Stimulated activated CD4-positive, alpha-beta T cell treated with anti-CD3 and anti-CD28 coated beads, Interleukin-1b, Interleukin-23, amount 100 ng/mL, for 1 hour (primary cell): ENCODE measurements around the gene USP27X.

ENCODE experiments used
- DNase-seq, 2 donors: peaks; one replicate each; pipeline ENCODE4 v3.0.0-alpha.2; 2020; ENCODE audit warnings: low read depth in 2 of 2

The USP27X gene

GRCh38 chrX:49884290-49884862 lies 5.1 kb downstream of the USP27X start:
- peak in 1 of 2 donors; percentile 27 for DNase-seq

- DNase-seq, result no peak
Measured at GRCh38 chrX:49892542-49892941, 13.3 kb downstream of the USP27X start.

GRCh38 chrX:49896951-49897350 lies 17.7 kb downstream of the USP27X start:
- DNase-seq, result no peak

GRCh38 chrX:49901048-49901447 lies 21.8 kb downstream of the USP27X start:
- DNase-seq, result no peak

GRCh38 chrX:49910344-49910743 lies 31.1 kb downstream of the USP27X start:
- no peak for DNase-seq

GRCh38 chrX:49912086-49912485 lies 32.8 kb downstream of the USP27X start:
- DNase-seq, result no peak

GRCh38 chrX:49912861-49913260 lies 33.6 kb downstream of the USP27X start:
- no peak for DNase-seq

- peak; percentile 2 to 9 for DNase-seq
Measured at GRCh38 chrX:49915361-49916222, 36.3 kb downstream of the USP27X start.

GRCh38 chrX:49919617-49920016 lies 40.3 kb downstream of the USP27X start:
- DNase-seq, result peak in 1 of 2 donors; percentile 2

- no peak for DNase-seq
Measured at GRCh38 chrX:49921109-49921508, 41.8 kb downstream of the USP27X start.

- peak; percentile 78 to 88 for DNase-seq
Measured at GRCh38 chrX:49922291-49923241, 43.3 kb downstream of the USP27X start, which contains the start of gene CLCN5. Gene CLCN5 (plus strand): TSS chrX:49922596. CDS start chrX:49925299, 2,703 bp downstream.

- no peak for DNase-seq
Measured at GRCh38 chrX:49925176-49925575, 45.9 kb downstream of the USP27X start.

- no peak for DNase-seq
Measured at GRCh38 chrX:49930039-49930438, 50.8 kb downstream of the USP27X start.
